HG03378 (cell line): ENCODE measurements around the gene C3orf20.

Source experiments
- ATAC-seq: cut with Tn5 transposase; IDR thresholded peaks from one replicate; pipeline ENCODE4 v1.9.1; 2021; ENCODE audit warnings: mild to moderate bottlenecking, moderate library complexity; ENCODE audit not compliant: unreplicated experiment

The C3orf20 gene

GRCh38 chr3:14674841-14675240 lies at the start of gene C3orf20:
Gene C3orf20 (plus strand): TSS chr3:14675141. CDS start chr3:14682714, 7,573 bp downstream.
- ATAC-seq: no peak

- no peak for ATAC-seq
Measured at GRCh38 chr3:14625443-14625842, 49.5 kb upstream of the C3orf20 start.

GRCh38 chr3:14627815-14628214 lies 47.1 kb upstream of the C3orf20 start:
- ATAC-seq: no peak

GRCh38 chr3:14628406-14628805 lies 46.5 kb upstream of the C3orf20 start:
- no peak for ATAC-seq

- ATAC-seq: no peak
Measured at GRCh38 chr3:14630404-14631100, 44.4 kb upstream of the C3orf20 start.

- no peak for ATAC-seq
Measured at GRCh38 chr3:14631101-14631497, 43.8 kb upstream of the C3orf20 start.

- no peak for ATAC-seq
Measured at GRCh38 chr3:14631687-14632441, 43.1 kb upstream of the C3orf20 start.

GRCh38 chr3:14632442-14632930 lies 42.5 kb upstream of the C3orf20 start:
- no peak for ATAC-seq

- no peak for ATAC-seq
Measured at GRCh38 chr3:14633417-14633816, 41.5 kb upstream of the C3orf20 start.

- ATAC-seq: no peak
Measured at GRCh38 chr3:14633819-14634424, 41.0 kb upstream of the C3orf20 start.

GRCh38 chr3:14634763-14635400 lies 40.1 kb upstream of the C3orf20 start:
- no peak for ATAC-seq

GRCh38 chr3:14636496-14637087 lies 38.3 kb upstream of the C3orf20 start:
- no peak for ATAC-seq

GRCh38 chr3:14640157-14640562 lies 34.8 kb upstream of the C3orf20 start:
- no peak for ATAC-seq

GRCh38 chr3:14640734-14641133 lies 34.2 kb upstream of the C3orf20 start:
- ATAC-seq: no peak

- no peak for ATAC-seq
Measured at GRCh38 chr3:14641346-14641745, 33.6 kb upstream of the C3orf20 start.

- ATAC-seq: no peak
Measured at GRCh38 chr3:14645453-14645852, 29.5 kb upstream of the C3orf20 start.

- no peak for ATAC-seq
Measured at GRCh38 chr3:14646131-14646573, 28.8 kb upstream of the C3orf20 start.

- no peak for ATAC-seq
Measured at GRCh38 chr3:14646589-14647413, 28.1 kb upstream of the C3orf20 start.

GRCh38 chr3:14647976-14648955 lies 26.7 kb upstream of the C3orf20 start:
- no peak for ATAC-seq
